PC-3 (cell line): ENCODE measurements around the gene FHIP2A. TPM values are rescaled to one million over a fixed set of nuclear protein-coding genes. Genes with fewer than 3 reads are reported as not detected.
A peak's percentile ranks its signal among the peaks of the same experiment; 100 is the strongest.
"Not testable (repeated sequence)": the region's sequence is repeated elsewhere in the genome, so short reads cannot be mapped to it uniquely, and the experiment has no call there.

Experiments
- ATAC-seq: fragments of 200-7000 bp; cut with Tn5 transposase; 2 replicates; pipeline ENCODE4 v1.9.1; 2020; ENCODE audit warnings: mild to moderate bottlenecking, moderate library complexity
- BruUV-seq: library from RNA; stranded (reverse); fragments of 400-500 nt; replicated peaks from 2 replicates; lab custom pipeline; 2021; lab: Mats Ljungman, UMichigan
- CTCF ChIA-PET: fragments of 300-600 bp; sonication (Branson Sonifier 250); formaldehyde crosslinking; loops from one replicate; lab custom pipeline; 2022; ENCODE audit warnings: antibody characterized with exemption; lab: Charles Lee
- POLR2A ChIA-PET: fragments of 300-600 bp; sonication (Branson Sonifier 250); formaldehyde crosslinking; loops from one replicate; lab custom pipeline; 2022; ENCODE audit warnings: antibody characterized with exemption; ENCODE audit not compliant: unreplicated experiment; lab: Charles Lee
- DNase-seq: peaks from one replicate; pipeline ENCODE4 v3.0.0-alpha.2; 2015
- H2AFZ ChIP-seq: fragments of 300-600 bp; sonication (generic); 2 replicates; pipeline ENCODE4 v1.6.0; 2016; ENCODE audit warnings: antibody characterized with exemption, low read length
- H3F3A ChIP-seq: fragments of 300-600 bp; sonication (generic); one replicate; pipeline ENCODE4 v1.6.0; 2017; ENCODE audit warnings: antibody characterized with exemption, low read length, control low read depth, mild to moderate bottlenecking; ENCODE audit not compliant: unreplicated experiment
- H3K27ac ChIP-seq: fragments of 300-600 bp; sonication (generic); 2 replicates; pipeline ENCODE4 v1.5.1; 2016; ENCODE audit warnings: mild to moderate bottlenecking, low read length
- H3K27me3 ChIP-seq: fragments of 300-600 bp; sonication (generic); 2 replicates; pipeline ENCODE4 v1.6.1; 2016; ENCODE audit warnings: low read length, mixed read lengths
- H3K36me3 ChIP-seq: fragments of 300-600 bp; sonication (generic); 2 replicates; pipeline ENCODE4 v1.6.1; 2016; ENCODE audit warnings: low read depth, mixed run types, low read length, mixed read lengths
- H3K4me1 ChIP-seq: fragments of 300-600 bp; sonication (generic); 2 replicates; pipeline ENCODE4 v1.5.1; 2016; ENCODE audit warnings: low read length; ENCODE audit not compliant: insufficient read depth
- H3K4me2 ChIP-seq: fragments of 300-600 bp; sonication (generic); 2 replicates; pipeline ENCODE4 v1.6.0; 2016; ENCODE audit warnings: low read length
- H3K4me3 ChIP-seq: fragments of 300-600 bp; sonication (generic); 2 replicates; pipeline ENCODE4 v1.5.1; 2016; ENCODE audit warnings: mild to moderate bottlenecking, low read length, mixed read lengths
- H3K79me2 ChIP-seq: fragments of 300-600 bp; sonication (generic); 2 replicates; pipeline ENCODE4 v1.6.1; 2017; ENCODE audit warnings: low read length, mixed read lengths
- H3K9ac ChIP-seq: fragments of 300-600 bp; sonication (generic); 2 replicates; pipeline ENCODE4 v1.6.0; 2016; ENCODE audit warnings: mild to moderate bottlenecking, low read length
- H3K9me2 ChIP-seq: fragments of 300-600 bp; sonication (generic); replicated peaks from 2 replicates; pipeline ENCODE4 v1.6.1; 2016; ENCODE audit warnings: mixed run types, low read length, mixed read lengths
- H3K9me3 ChIP-seq: fragments of 300-600 bp; sonication (generic); 2 replicates; pipeline ENCODE4 v1.6.1; 2016; ENCODE audit warnings: low read length, mixed read lengths
- H4K20me1 ChIP-seq: fragments of 300-600 bp; sonication (generic); 2 replicates; pipeline ENCODE4 v1.6.1; 2016; ENCODE audit warnings: low read length, mixed read lengths
- EZH2 ChIP-seq: fragments of 300-600 bp; sonication (generic); IDR thresholded peaks from one replicate; pipeline ENCODE4 v1.6.1; 2017; ENCODE audit warnings: antibody characterized with exemption, mild to moderate bottlenecking, low read length; ENCODE audit not compliant: unreplicated experiment
- EZH2phosphoT487 ChIP-seq: fragments of 300-600 bp; sonication (generic); IDR thresholded peaks from 2 replicates; pipeline ENCODE4 v1.6.1; 2018; ENCODE audit warnings: mild to moderate bottlenecking, antibody characterized with exemption, low read length, borderline replicate concordance
- intact Hi-C: fragments of 100-400 bp; cut with micrococcal nuclease; formaldehyde crosslinking; loops from 2 replicates; pipeline ENCODE4 v1.9.0; 2023
- total RNA-seq: library from RNA; depleted of rRNA; stranded (reverse); fragments of >200 nt; gene quantifications from 2 replicates; pipeline ENCODE4 v1.2.3, GENCODE V29; 2014
- TF ChIP-seq, protein P1 (sequence below): fragments of 300-600 bp; sonication (generic); conservative IDR thresholded peaks from 2 replicates; pipeline ENCODE4 v1.5.1; 2017; ENCODE audit warnings: antibody characterized with exemption, low read depth, mild to moderate bottlenecking, low read length

Gene FHIP2A
- total RNA-seq, 1 experiment from 2014 or later, result 3.7 TPM

DNA sequence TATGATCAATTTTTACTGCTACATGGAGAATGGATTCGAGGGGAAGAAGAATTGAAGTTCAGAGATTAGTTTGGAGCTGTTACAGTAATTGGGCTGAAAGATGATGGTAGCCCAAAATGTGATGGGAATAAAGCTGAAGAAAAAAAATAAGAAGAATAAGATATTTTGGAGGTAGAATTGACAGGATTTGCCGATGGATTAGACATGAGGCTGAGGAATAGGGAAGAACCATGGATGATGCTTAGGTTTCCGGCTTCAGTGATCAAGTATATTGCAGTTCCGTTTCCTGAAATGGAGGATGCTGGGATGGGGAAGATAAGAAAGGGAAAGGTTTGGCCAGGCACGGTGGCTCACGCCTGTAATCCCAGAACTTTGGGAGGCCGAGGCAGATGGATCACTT, 38.9 kb upstream of the FHIP2A start:
- H3K36me3 ChIP-seq, result no peaks in the 10 kb centered on the region
- POLR2A ChIA-PET, result no interaction called here
- no peak overlapping the region for H2AFZ ChIP-seq
- no peaks in the 10 kb centered on the region for H3K79me2 ChIP-seq
- H3K9me3 ChIP-seq, result no peaks in the 10 kb centered on the region
- H4K20me1 ChIP-seq, result no peaks in the 10 kb centered on the region
- BruUV-seq, result no TSS peak
- no peak overlapping the region for H3K4me3 ChIP-seq
- H3K27ac ChIP-seq, result no peak overlapping the region
- no peaks in the 10 kb centered on the region for H3K9me2 ChIP-seq
- TF ChIP-seq, protein P1, sequence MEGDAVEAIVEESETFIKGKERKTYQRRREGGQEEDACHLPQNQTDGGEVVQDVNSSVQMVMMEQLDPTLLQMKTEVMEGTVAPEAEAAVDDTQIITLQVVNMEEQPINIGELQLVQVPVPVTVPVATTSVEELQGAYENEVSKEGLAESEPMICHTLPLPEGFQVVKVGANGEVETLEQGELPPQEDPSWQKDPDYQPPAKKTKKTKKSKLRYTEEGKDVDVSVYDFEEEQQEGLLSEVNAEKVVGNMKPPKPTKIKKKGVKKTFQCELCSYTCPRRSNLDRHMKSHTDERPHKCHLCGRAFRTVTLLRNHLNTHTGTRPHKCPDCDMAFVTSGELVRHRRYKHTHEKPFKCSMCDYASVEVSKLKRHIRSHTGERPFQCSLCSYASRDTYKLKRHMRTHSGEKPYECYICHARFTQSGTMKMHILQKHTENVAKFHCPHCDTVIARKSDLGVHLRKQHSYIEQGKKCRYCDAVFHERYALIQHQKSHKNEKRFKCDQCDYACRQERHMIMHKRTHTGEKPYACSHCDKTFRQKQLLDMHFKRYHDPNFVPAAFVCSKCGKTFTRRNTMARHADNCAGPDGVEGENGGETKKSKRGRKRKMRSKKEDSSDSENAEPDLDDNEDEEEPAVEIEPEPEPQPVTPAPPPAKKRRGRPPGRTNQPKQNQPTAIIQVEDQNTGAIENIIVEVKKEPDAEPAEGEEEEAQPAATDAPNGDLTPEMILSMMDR, result no peak
- no peak for TF ChIP-seq EZH2
- TF ChIP-seq EZH2phosphoT487, result no peak
- intact Hi-C loops, result loop anchor here (10.0 kb wide), 1 partner anchor 478 kb away; no protein-coding TSS in a partner anchor
- no peak overlapping the region for H3K4me2 ChIP-seq
- H3F3A ChIP-seq, result no peaks in the 10 kb centered on the region
- ATAC-seq (no peak), DNase-seq (no peak)
- peaks cover 24% of the 10 kb centered on the region for H3K4me1 ChIP-seq
- no peak overlapping the region for H3K9ac ChIP-seq
- CTCF ChIA-PET, result no interaction called here
- no peaks in the 10 kb centered on the region for H3K27me3 ChIP-seq

DNA sequence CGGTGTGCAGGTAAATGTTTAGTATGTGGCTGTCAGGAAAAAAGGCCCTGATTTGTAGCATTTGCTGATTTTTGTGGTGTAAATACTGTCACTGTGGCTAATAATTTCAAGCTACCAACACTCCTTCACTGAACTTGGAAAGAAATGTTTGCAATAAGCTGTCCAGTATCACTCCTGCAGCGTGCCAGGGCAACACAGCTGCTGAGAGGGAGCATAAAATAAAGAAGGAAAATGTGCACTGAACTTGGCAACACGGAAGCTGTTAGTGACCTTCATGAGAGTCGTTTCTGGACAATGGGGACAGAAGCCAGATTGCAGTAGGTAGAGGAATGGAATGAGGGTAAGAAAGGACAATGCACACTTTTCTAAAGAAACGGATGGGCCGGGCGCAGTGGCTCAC, 37.9 kb upstream of the FHIP2A start:
- Histone ChIP-seq H3K9ac (no peak overlapping the region), H3K36me3 (no peaks in the 10 kb centered on the region), H3K4me3 (no peak overlapping the region), H3K79me2 (no peaks in the 10 kb centered on the region), H3K4me1 (peaks cover 20% of the 10 kb centered on the region), H3K27ac (no peak overlapping the region), H3F3A (no peaks in the 10 kb centered on the region), H3K9me3 (no peaks in the 10 kb centered on the region), H3K9me2 (no peaks in the 10 kb centered on the region), H3K27me3 (no peaks in the 10 kb centered on the region), H3K4me2 (no peak overlapping the region), H4K20me1 (no peaks in the 10 kb centered on the region), H2AFZ (no peak overlapping the region)
- DNase-seq, result no peak
- no peak for ATAC-seq
- TF ChIP-seq EZH2phosphoT487 (no peak), EZH2 (no peak)
- TF ChIP-seq, protein P1, result no peak
- intact Hi-C loops, result loop anchor here (10.0 kb wide), 1 partner anchor 479 kb away; no protein-coding TSS in a partner anchor
- CTCF ChIA-PET, result interaction anchor here (1.1 kb wide), 1 partner anchor 86 kb away, joined by 8 read pairs; no protein-coding TSS in a partner anchor
- no TSS peak for BruUV-seq
- POLR2A ChIA-PET, result no interaction called here

DNA sequence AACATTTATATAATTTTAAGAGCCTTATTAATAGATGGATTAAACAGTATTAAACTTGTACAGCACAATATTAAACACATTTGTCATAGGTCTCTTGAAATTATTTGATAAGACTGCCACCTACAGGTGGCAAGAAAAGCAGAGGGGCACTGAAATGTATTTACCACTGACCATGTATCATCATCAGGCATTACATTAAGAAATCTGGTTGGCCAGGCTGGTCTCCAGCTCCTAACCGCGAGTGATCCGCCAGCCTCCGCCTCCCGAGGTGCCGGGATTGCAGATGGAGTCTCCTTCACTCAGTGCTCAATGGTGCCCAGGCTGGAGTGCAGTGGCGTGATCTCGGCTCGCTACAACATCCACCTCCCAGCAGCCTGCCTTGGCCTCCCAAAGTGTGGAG, 35.1 kb upstream of the FHIP2A start:
- DNase-seq (peak; percentile 69), ATAC-seq (peak; percentile 93)
- H3K4me2 ChIP-seq, BruUV-seq, H3K36me3 ChIP-seq, H3K27me3 ChIP-seq, H3K9ac ChIP-seq, POLR2A ChIA-PET, H2AFZ ChIP-seq, H3K9me3 ChIP-seq, H3K79me2 ChIP-seq, H3K4me1 ChIP-seq, H3K9me2 ChIP-seq, H3K27ac ChIP-seq, H3K4me3 ChIP-seq, H4K20me1 ChIP-seq, H3F3A ChIP-seq: not testable (repeated sequence)
- TF ChIP-seq, protein P1, result peak; percentile 58
- intact Hi-C loops, result loop anchor here (1.0 to 10.0 kb wide), 4 partner anchors 164 to 482 kb away; no protein-coding TSS in a partner anchor
- CTCF ChIA-PET, result interaction anchor here (0.9 to 1.8 kb wide), 3 partner anchors 78 to 315 kb away, joined by 3 to 5 read pairs (median 4); no protein-coding TSS in a partner anchor

DNA sequence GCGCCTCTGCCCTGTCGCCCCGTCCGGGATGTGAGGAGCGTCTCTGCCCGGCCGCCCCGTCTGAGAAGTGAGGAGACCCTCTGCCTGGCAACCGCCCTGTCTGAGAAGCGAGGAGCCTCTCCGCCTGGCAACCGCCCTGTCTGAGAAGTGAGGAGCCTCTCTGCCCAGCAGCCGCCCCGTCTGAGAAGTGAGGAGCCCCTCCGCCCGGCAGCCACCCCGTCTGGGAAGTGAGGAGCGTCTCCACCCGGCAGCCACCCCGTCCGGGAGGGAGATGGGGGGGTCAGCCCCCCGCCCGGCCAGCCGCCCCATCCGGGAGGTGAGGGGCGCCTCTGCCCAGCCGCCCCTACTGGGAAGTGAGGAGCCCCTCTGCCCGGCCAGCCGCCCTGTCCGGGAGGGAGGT, 34.4 kb upstream of the FHIP2A start:
- H4K20me1 ChIP-seq, H3K36me3 ChIP-seq, DNase-seq, H3K4me2 ChIP-seq, H3K9me2 ChIP-seq, ATAC-seq, H3K4me1 ChIP-seq, H2AFZ ChIP-seq, H3F3A ChIP-seq, H3K9ac ChIP-seq, H3K79me2 ChIP-seq, POLR2A ChIA-PET, H3K4me3 ChIP-seq, H3K9me3 ChIP-seq, H3K27me3 ChIP-seq, BruUV-seq, H3K27ac ChIP-seq: not testable (repeated sequence)
- intact Hi-C loops, result loop anchor here (2.0 to 10.0 kb wide), 3 partner anchors 165 to 482 kb away; no protein-coding TSS in a partner anchor
- CTCF ChIA-PET, result interaction anchor here (1.8 kb wide), 1 partner anchor 316 kb away, joined by 5 read pairs; no protein-coding TSS in a partner anchor
